SIG-M5 treated with dmso at 0.1 percent for 504 hours (cell line): ENCODE measurements around the gene PLAAT4.
A peak's percentile ranks its signal among the peaks of the same experiment; 100 is the strongest.
"Not testable (repeated sequence)": the region's sequence is repeated elsewhere in the genome, so short reads cannot be mapped to it uniquely, and the experiment has no call there.

Source experiments
- DNase-seq: peaks from one replicate; lab custom pipeline; 2025; ENCODE audit not compliant: unreplicated experiment; lab: John Stamatoyannopoulos, UW

The PLAAT4 gene

DNA sequence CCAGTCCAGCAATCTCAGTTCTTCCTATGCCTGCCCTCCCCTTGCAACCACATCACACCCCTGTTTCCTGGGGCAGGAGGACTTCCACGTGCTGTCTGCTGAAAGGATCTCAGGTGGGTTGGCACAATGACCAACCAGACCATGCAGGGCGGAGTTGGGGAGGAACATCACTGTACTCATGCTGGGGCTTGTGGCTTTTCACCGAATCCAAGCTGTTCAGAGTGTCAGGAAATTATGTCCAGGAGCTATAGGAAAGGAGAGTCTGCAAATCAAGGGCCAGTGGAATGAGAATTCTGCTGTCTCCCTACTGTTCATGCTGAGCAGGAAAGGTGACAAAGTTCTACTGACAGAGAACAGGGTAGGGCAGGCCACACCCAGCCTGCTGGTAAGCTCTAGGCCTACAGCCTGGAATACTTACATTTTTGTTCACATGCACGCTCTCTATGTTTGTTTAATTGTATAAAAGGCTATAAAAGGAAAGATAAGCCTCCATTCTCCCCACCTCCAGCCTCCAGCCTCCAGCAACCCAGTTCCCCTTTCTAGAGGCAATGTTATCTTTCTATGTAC is 28.3 kb downstream of the PLAAT4 start:
- DNase-seq, result no peak

DNA sequence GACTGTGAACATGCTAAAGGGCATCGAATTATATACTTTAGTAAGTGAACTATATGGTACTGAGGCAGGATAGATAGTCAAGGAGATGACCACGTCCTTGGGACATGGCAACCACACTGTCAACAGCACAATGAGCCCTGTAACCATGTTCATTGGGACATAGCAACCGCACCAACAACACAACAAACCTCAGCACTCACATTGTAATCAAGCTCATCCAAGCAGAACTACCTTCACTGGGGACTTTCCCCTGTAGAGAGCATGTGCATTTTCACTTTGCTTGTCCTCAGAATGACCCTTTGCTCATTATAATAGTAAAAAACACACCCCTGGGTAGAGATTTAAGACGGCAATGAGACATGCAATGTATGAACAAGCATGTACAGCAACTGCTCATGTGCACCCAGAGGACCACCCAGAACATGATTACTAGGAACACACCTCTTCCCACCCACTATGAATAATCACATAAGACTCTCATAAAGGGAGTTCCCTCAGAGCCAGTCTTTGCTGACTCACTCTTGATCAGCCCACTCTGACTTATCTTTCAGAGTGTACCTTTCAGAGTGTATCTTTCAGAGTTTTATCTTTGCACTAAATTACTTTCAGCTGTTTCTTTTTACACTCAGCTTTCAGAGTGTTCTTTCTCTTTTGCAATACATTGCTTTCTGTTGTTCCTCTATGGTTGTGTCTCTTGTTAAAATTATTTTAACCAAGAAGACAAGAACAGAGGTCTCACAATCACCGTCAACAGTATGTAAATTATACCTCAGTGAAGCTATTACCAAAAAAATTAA is 30.6 kb downstream of the PLAAT4 start:
- no peak for DNase-seq

GRCh38 chr11:63569570-63569969 is 33.0 kb downstream of the PLAAT4 start:
- DNase-seq, result no peak

GRCh38 chr11:63572026-63572688 is 35.5 kb downstream of the PLAAT4 start:
- DNase-seq, result peak; percentile 12

GRCh38 chr11:63573881-63574855 is 37.6 kb downstream of the PLAAT4 start:
- peak; percentile 40 for DNase-seq

DNA sequence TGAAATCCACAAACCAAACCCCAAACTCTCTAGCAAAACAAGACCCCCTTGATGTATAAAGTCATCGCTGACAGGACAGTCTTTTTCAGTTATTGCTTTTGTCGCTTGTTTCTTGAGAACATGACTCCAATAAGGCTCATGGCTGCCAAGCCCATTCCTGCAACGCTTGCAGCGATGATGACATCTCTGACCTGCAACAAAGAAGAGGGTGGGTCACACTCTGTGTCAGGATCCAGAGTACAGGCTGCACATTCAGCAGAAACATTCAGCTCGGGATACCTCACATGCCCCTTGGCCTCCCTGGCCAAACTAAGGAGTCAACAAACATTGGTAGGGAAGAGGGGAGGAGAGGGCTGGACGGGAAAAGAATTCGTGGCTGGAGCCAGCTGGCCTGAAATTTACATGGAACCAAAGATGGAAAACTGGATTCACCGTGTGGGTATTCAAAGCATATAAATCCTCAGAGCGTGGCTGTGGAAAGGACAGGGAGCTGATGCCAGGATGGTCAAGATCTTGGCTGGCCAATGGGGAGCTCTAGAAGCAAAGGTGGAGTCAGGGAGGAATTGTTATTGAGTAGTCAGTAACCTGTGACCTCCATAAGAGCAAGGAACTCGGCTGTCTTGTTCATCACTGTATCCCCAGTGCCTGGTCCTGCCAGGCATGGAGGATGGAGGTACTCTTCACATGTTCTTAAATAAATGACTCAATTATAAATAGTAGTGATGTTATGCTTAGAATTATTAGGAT is 38.4 kb downstream of the PLAAT4 start:
- DNase-seq, result no peak

DNA sequence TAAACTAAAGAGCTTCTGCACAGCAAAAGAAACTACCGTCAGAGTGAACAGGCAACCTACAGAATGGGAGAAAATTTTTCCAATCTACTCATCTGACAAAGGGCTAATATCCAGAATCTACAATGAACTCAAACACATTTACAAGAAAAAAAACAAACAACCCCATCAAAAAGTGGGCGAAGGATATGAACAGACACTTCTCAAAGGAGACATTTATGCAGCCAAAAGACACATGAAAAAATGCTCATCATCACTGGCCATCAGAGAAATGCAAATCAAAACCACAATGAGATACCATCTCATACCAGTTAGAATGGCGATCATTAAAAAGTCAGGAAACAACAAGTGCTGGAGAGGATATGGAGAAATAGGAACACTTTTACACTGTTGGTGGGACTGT is 42.3 kb downstream of the PLAAT4 start:
- DNase-seq, result not testable (repeated sequence)

- not testable (repeated sequence) for DNase-seq
These were observed 44.6 kb downstream of the PLAAT4 start for GRCh38 chr11:63581224-63581623.

DNA sequence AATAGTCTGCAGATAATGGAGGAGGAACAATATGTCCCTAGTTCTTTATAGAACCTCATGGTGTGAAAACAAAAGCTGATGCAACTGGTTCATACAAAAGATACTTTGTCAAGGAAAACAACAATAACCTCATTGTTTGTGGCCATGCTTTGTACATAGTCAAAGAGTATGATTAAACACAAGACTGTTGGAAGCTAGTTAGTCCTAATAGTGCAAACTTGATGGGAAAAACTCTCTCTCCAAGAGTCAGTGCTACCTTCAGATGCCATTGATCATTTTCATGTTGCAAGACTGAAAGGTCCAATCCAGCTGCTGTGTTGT is 46.7 kb downstream of the PLAAT4 start:
- no peak for DNase-seq

DNA sequence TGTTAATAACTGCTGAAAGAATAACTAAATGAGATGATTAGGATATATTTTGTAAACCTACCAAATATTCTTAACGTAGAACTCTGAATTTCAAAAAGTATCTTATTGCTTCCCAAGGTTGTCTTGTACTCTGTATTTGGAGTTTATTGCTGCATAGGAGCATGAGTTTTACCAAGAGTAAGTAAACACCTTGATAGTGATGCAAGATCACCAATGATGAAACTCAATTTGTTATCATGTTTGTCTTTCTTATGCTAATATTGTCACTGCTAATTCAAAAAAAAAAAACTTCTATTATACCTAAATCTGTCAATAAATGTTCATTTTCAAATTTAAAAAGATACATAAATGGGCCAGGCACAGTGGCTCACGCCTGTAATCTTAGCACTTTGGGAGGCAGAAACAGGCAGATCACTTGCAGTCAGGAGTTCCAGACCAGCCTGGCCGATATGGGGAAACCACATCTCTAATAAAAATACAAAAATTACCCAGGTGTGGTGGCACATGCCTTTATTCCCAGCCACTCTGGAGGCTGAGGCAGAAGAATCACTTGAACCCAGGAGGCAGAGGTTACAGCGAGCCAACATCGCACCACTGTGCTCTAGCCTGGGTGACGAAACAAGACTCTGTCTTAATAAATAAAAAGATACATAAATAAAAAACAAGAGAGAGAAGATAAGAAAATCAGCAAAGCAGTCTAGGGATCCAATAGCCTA is 50.0 kb downstream of the PLAAT4 start:
- DNase-seq, result no peak

- no peak for DNase-seq
These were observed 52.4 kb downstream of the PLAAT4 start for GRCh38 chr11:63589000-63589399.

DNA sequence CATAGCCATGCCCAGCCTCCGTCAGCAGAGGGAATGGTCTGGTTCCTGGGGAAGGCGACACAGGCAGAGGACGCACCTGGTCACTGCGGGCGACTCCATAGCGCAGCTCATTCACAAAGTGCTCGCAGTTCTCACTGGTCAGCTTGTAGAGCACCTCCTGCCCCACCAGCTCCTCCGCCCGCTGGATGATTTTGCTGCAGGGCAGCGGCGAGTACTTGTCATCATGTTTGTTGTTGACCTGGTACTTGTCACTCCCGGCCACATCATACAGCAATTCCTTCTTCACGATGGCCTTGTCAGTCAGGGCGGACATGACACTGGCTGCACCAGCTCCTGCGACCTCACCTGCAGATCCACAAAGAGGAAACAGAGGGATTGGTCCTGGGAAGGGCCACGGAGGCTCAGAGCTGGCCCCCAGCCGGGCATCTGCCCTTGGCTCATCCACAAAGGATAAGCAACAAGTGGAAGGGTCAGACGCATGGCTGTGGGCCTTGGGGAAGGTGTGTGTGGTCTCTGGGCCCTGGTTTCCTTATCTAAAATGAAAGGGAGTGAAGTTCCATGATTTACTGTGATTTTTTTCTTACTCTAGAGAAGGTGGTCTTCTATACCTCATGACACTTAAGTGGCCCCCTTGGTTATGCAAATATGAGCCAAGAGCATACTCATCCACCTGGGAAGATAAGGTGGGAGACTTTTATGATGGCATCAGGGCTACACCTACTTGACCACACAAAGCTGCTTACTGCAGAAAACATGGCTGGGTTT is 53.6 kb downstream of the PLAAT4 start:
- no peak for DNase-seq

DNA sequence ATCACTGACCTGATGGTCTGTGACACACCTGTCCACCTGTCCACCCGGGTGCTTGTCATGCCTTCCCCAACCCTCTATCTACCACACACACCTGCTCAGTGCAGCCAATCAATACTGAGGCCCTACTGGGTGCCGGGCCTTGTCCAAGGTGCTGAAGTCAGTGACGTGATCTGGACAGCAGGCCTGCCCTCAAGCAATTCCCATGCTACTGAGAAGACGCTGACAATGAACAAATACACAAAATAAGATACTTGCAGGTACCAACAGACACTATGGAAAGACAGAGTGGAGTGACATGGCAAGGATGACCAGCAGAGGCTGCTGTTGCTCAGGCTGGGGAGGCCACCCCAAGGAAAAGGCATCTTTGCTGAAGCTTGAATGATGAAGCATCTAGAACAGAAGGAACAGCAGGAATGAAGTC is 56.4 kb downstream of the PLAAT4 start:
- peak; percentile 11 for DNase-seq

GRCh38 chr11:63595296-63595695 is 58.7 kb downstream of the PLAAT4 start:
- no peak for DNase-seq
